Activated naive CD8-positive, alpha-beta T cell treated with anti-CD3 and anti-CD28 coated beads, Interleukin-2, amount 50 U/mL, for 24 hours (primary cell): ENCODE results near the gene DUSP15.
"Not testable (repeated sequence)": the region's sequence is repeated elsewhere in the genome, so short reads cannot be mapped to it uniquely, and the experiment has no call there.

Experiments used
- ATAC-seq: fragments of 150-1000 bp; cut with Tn5 transposase; one replicate; pipeline ENCODE4 v1.10.0; 2021
- DNase-seq: peaks from one replicate; pipeline ENCODE4 v3.0.0; 2021
- H3K27ac Mint-ChIP-seq: one replicate; pipeline ENCODE4 v1.8.0; 2021; ENCODE audit warnings: mild to moderate bottlenecking, mixed read lengths
- H3K27me3 Mint-ChIP-seq: one replicate; pipeline ENCODE4 v1.8.0; 2021; ENCODE audit warnings: mixed read lengths
- H3K36me3 Mint-ChIP-seq: one replicate; pipeline ENCODE4 v1.8.0; 2021; ENCODE audit warnings: low read depth, mixed read lengths
- H3K4me1 Mint-ChIP-seq: one replicate; pipeline ENCODE4 v1.8.0; 2021; ENCODE audit warnings: mixed read lengths
- H3K4me3 Mint-ChIP-seq: one replicate; pipeline ENCODE4 v1.8.0; 2021; ENCODE audit warnings: mild to moderate bottlenecking, moderate library complexity, mixed read lengths
- H3K9me3 Mint-ChIP-seq: one replicate; pipeline ENCODE4 v1.8.0; 2021; ENCODE audit warnings: mixed read lengths

Gene DUSP15

DNA sequence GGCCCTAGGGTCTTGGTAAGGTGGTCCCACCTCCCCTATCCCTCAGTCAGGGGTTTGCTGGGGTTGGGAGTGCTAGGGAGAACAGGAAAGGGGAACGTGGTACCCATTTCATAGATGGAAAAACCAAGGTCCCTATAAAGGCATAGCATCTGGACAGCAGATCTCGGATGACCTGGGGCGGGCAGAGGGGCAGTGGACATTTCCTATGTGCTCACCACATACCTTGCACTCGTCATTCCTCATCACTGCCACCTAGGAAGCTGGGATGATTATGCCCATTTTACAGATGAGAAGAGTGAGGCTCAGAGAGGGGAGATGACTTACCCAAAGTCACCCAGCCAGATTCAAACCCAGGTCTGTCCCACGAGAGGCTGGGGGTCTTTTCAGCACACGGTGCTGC, 39.1 kb downstream of the DUSP15 start:
- Mint-ChIP-seq H3K4me1 (peaks cover 4% of the 10 kb centered on the region), H3K27ac (no peak overlapping the region), H3K4me3 (no peak overlapping the region), H3K27me3 (no peaks in the 10 kb centered on the region), H3K9me3 (no peaks in the 10 kb centered on the region), H3K36me3 (no peaks in the 10 kb centered on the region)
- ATAC-seq (no peak), DNase-seq (no peak)

DNA sequence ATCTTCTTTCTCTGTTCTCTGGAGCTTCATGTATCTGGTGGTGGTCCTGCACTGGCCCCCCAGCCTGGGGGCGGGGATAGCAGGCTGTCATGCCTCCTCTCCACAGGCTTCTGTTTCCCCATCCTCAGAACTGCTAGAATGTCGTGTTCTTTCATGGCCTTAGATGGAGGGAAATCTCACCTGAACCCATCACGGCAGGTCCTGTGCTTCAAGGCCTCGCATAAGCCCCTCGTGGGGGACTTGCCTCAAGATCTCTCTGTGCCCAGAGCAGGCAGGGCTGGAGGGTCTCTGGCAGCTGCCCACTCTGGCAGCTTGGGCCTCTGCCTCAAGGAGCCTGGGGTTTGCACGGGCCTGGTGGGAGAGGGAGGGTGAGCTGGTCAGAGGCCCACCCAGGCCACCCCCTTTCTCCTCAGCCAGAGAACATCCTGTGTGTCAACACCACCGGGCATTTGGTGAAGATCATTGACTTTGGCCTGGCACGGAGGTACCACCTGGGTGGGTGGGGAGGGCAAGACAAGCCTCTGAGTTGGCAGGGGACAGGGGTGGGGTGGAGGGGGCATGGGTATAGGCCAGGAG, 39.8 kb downstream of the DUSP15 start:
- no peak overlapping the region for H3K4me3 Mint-ChIP-seq
- H3K27me3 Mint-ChIP-seq: no peaks in the 10 kb centered on the region
- no peaks in the 10 kb centered on the region for H3K9me3 Mint-ChIP-seq
- no peaks in the 10 kb centered on the region for H3K36me3 Mint-ChIP-seq
- H3K27ac Mint-ChIP-seq: no peak overlapping the region
- ATAC-seq: no peak
- no peak for DNase-seq
- H3K4me1 Mint-ChIP-seq: no peaks in the 10 kb centered on the region

DNA sequence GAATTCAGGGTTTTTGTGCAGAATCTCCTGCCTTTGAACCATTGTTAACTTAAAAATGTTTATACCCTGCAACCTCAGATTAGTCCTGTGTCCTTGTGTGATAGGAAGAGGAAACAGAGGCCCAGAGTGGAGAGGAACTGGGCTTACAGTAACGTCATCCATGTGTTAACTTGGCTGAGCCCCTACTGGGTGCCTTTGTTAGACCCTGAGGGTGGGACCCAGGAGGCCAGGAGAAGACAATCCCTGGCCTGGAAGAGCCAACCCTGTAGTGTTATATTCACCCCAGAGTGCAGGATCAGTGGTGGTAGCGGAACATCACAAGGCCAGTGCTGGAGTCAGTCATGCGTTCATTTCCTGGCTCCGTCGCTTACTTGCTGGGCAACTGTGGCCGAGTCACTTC, 40.6 kb downstream of the DUSP15 start:
- Mint-ChIP-seq H3K27ac (no peak overlapping the region), H3K4me1 (no peaks in the 10 kb centered on the region), H3K4me3 (no peak overlapping the region), H3K36me3 (no peaks in the 10 kb centered on the region), H3K27me3 (no peaks in the 10 kb centered on the region), H3K9me3 (no peaks in the 10 kb centered on the region)
- DNase-seq: no peak
- no peak for ATAC-seq

DNA sequence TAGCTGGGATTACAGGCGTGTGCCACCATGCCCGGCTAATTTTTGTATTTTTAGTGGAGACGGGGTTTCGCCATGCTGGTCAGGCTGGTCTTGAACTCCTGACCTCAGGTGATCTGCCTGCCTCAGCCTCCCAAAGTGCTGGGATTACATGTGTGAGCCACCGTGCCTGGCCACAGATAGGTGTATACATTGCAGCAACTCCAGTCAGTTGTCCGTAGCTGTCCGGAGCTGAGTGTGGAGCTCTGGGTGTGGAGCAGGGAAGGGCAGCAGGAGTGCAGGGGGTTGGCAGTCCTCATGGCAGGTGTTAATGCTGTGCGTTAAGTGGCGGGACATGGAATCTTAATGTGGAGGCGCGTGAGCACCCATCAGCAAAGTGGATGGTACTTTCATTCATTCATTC, 42.3 kb downstream of the DUSP15 start:
- not testable (repeated sequence) for H3K4me1 Mint-ChIP-seq, ATAC-seq, H3K36me3 Mint-ChIP-seq, DNase-seq, H3K9me3 Mint-ChIP-seq, H3K4me3 Mint-ChIP-seq, H3K27me3 Mint-ChIP-seq, H3K27ac Mint-ChIP-seq

DNA sequence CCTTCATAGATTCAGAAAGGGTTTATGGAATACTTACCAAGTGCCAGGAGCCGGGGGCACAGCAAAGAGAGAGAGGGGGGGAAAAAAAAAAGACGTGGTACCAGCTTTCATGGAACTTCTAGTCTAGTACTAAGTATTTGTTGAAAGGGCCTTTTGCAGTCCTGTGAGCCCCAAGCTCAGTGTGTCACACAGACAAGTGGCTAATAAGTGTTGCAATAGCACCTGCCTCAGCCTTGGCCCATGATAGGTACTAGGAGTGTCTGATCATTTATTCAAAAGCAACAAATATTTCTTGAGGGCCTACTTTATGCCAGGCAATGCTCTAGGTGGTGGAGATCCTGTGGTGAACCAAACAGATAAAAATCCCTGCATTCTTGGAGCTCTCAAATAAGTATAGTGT, 43.3 kb downstream of the DUSP15 start:
- no peaks in the 10 kb centered on the region for H3K4me1 Mint-ChIP-seq
- no peak for DNase-seq
- peaks cover 3% of the 10 kb centered on the region for H3K27me3 Mint-ChIP-seq
- no peak overlapping the region for H3K4me3 Mint-ChIP-seq
- H3K27ac Mint-ChIP-seq: no peak overlapping the region
- ATAC-seq: no peak
- no peaks in the 10 kb centered on the region for H3K9me3 Mint-ChIP-seq
- no peaks in the 10 kb centered on the region for H3K36me3 Mint-ChIP-seq

DNA sequence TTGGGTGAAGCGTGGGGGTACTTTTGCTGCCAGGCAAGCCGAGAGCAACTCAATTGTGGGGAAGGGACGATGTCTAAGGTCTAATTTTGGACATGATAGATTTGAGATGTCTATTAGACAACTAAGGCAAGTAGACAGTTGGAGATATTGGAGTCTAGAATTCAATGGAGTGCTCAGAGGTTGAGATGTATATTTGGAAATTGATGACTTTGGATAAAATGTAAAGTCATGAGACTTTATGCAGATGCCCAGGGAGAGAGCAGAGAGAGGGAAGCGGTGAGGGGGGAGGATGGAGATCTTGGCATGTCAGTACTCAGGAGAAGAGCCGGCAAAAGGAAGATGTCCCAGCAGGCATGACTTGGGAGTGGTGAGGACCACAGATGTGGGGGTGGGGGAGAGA, 44.3 kb downstream of the DUSP15 start:
- Mint-ChIP-seq H3K4me3 (no peak overlapping the region), H3K4me1 (no peaks in the 10 kb centered on the region), H3K36me3 (no peaks in the 10 kb centered on the region), H3K27ac (no peak overlapping the region), H3K27me3 (peaks cover 4% of the 10 kb centered on the region), H3K9me3 (no peaks in the 10 kb centered on the region)
- no peak for ATAC-seq
- no peak for DNase-seq

DNA sequence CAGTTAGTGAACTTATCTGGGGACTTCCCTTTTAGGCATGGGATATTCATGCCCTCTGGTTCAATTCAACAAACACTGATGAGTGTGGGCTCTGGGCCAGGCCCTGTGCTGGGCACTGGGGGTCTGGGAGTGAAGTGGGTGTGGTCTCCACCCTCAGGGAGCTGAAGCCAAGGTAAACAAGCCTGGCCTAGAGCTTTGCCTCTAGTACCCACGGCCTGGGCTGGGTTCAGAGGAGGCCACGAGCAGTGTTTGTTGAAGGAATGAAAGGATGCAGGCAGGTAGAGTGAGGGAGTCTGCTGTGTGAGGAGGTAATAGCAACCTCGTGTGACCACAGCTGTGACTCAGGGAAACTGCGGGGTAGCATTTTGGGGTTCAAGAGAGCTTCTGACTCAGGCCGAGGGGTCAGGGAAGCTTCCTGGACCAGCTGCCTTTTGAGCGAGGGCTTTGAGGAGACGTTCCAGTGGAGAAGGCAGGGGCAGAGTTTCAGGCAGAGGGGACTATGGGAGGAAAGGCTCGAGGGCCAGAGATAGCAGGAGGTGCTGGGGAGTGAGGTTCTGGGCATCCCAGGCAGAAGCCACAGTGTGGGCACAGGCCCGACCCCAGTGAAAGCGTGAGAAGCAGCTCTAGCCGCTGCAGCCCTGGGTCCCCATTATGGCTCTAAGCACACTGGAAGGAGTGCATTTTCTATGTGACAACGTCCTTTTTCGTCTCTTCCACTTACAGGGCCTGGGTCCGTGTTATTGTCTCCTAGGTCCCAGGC, 45.6 kb downstream of the DUSP15 start:
- Mint-ChIP-seq H3K27me3 (peaks cover 4% of the 10 kb centered on the region), H3K27ac (no peak overlapping the region)

DNA sequence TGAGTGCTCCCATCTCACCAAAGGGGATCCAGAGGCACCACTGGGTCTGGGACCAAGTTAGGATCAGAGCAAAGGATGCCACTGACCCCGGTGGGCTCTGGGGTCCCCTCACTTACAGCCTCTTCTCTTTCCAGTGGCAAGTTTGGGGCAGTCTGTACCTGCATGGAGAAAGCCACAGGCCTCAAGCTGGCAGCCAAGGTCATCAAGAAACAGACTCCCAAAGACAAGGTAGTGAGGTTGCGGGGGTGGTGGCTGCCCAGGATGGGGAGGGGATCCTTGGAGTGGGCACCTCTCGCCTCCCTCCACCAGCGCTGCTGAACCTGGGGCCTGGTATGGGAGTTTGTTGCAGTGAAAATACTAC, 46.2 kb downstream of the DUSP15 start:
- Mint-ChIP-seq H3K27me3 (peaks cover 4% of the 10 kb centered on the region), H3K36me3 (no peaks in the 10 kb centered on the region), H3K27ac (no peak overlapping the region), H3K9me3 (no peaks in the 10 kb centered on the region), H3K4me3 (no peak overlapping the region), H3K4me1 (no peaks in the 10 kb centered on the region)
- DNase-seq (no peak), ATAC-seq (no peak)

More for the DNA sequence above, 45.6 kb downstream of the DUSP15 start:
- Mint-ChIP-seq H3K4me1 (no peaks in the 10 kb centered on the region), H3K36me3 (no peaks in the 10 kb centered on the region), H3K4me3 (no peak overlapping the region), H3K9me3 (no peaks in the 10 kb centered on the region)
- DNase-seq (no peak), ATAC-seq (no peak)

DNA sequence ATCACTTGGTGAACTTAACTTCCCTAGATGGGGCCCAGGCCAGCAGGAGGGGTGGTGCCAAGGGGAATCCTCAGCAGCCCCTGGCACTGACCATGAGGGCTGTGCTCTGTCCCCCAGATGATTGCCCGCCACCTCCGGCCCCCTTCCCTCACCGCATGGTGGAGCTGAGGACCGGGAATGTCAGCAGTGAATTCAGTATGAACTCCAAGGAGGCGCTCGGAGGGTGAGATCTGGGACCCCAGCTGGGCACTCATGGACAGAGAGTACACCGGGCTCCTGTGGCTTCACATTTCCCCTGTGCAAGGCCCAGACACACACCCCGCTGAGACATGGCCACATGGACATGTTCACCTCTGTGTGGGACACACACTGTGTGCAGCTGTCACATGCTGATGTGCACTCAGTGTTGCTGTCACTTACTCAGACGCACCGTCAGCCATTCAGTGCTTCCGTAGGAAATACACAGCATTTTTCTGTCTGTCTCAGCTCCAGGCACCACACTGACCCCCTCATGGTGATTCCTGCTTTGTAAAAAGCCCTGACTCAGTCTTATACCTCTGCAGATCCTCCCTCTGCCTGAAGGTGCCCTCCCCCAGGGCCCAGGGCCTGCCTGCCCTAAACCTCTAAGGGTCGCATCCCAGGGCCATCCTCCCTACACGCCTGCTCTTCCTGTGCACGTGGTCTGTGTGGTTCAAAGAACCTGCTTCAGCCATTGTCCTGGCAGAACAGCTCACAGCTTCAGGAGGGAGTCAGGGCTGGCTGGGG, 46.8 kb downstream of the DUSP15 start:
- Mint-ChIP-seq H3K36me3 (no peaks in the 10 kb centered on the region), H3K27me3 (peaks cover 4% of the 10 kb centered on the region), H3K4me1 (no peaks in the 10 kb centered on the region), H3K9me3 (no peaks in the 10 kb centered on the region), H3K4me3 (no peak overlapping the region), H3K27ac (no peak overlapping the region)
- DNase-seq (no peak), ATAC-seq (no peak)

DNA sequence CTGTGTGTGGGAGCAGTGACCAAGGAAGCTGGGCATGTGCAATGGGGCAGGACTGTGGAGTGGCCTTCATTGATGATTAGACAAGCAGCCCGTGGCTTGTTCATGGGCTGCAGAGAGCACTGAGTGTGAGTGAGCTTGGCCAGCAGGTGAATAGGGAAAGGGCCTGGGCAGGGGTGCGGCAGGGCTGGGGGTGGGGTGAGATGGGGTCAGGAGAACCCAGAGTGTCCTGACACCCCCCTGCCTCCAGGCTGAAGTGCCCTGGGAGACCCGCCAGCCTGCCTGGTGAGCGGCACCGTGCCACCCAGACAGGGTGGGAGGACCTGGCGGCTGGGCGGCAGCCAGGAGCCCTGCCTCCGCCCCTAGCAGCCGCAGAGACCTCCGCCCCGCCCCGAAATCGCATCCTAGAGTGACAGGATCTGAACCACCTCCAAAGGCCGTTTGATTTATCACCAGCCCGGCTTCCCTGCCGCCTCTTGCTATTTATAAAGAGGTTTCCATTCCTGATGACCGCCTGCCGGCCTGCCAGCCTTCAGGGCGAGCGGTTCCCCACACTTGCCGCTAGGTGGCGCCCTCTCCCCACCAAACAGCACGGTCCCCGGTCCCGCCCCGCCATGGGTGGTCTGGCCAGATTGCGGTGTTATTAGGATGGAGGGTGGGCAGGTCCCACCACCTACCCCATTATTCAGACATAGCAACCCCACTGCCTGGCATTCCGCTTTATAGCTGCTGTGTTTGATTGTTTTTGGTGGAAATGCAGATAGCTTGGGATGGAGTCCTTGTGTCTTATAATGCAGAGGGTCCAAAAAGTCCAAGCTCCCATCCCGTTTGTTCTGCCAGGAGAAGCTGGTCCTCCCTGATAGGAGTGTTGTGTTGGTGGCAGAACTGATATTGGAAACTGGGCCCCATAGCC, 47.7 kb downstream of the DUSP15 start:
- no peak overlapping the region for H3K4me3 Mint-ChIP-seq
- no peaks in the 10 kb centered on the region for H3K9me3 Mint-ChIP-seq
- H3K27ac Mint-ChIP-seq: no peak overlapping the region
- ATAC-seq: peak; percentile 76
- no peaks in the 10 kb centered on the region for H3K4me1 Mint-ChIP-seq
- peak; percentile 83 for DNase-seq
- peaks cover 4% of the 10 kb centered on the region for H3K27me3 Mint-ChIP-seq
- no peaks in the 10 kb centered on the region for H3K36me3 Mint-ChIP-seq

DNA sequence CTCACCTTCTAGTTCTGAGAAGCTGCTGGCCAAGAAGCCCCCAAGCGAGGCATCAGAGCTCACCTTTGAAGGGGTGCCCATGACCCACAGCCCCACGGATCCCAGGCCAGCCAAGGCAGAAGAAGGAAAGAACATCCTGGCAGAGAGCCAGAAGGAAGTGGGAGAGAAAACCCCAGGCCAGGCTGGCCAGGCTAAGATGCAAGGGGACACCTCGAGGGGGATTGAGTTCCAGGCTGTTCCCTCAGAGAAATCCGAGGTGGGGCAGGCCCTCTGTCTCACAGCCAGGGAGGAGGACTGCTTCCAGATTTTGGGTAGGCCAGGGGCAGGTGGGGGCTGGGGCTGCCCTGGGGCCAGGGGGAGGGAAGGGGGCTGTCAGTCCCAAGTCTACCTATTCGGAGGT, 48.9 kb downstream of the DUSP15 start:
- Mint-ChIP-seq H3K27me3 (peaks cover 4% of the 10 kb centered on the region), H3K27ac (no peak overlapping the region), H3K4me3 (no peak overlapping the region), H3K36me3 (no peaks in the 10 kb centered on the region), H3K4me1 (no peaks in the 10 kb centered on the region), H3K9me3 (no peaks in the 10 kb centered on the region)
- DNase-seq (no peak), ATAC-seq (no peak)

DNA sequence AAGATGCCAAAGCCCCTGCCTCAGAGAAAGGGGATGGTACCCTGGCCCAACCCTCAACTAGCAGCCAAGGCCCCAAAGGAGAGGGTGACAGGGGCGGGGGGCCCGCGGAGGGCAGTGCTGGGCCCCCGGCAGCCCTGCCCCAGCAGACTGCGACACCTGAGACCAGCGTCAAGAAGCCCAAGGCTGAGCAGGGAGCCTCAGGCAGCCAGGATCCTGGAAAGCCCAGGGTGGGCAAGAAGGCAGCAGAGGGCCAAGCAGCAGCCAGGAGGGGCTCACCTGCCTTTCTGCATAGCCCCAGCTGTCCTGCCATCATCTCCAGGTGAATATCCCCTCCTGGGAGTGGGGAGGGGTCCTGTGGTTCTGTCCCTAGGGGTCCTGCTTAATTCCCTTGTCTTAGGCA, 50.1 kb downstream of the DUSP15 start:
- DNase-seq (no peak), ATAC-seq (no peak)
- Mint-ChIP-seq H3K27ac (no peak overlapping the region), H3K4me1 (no peaks in the 10 kb centered on the region), H3K4me3 (no peak overlapping the region), H3K27me3 (peaks cover 4% of the 10 kb centered on the region), H3K36me3 (no peaks in the 10 kb centered on the region), H3K9me3 (no peaks in the 10 kb centered on the region)

DNA sequence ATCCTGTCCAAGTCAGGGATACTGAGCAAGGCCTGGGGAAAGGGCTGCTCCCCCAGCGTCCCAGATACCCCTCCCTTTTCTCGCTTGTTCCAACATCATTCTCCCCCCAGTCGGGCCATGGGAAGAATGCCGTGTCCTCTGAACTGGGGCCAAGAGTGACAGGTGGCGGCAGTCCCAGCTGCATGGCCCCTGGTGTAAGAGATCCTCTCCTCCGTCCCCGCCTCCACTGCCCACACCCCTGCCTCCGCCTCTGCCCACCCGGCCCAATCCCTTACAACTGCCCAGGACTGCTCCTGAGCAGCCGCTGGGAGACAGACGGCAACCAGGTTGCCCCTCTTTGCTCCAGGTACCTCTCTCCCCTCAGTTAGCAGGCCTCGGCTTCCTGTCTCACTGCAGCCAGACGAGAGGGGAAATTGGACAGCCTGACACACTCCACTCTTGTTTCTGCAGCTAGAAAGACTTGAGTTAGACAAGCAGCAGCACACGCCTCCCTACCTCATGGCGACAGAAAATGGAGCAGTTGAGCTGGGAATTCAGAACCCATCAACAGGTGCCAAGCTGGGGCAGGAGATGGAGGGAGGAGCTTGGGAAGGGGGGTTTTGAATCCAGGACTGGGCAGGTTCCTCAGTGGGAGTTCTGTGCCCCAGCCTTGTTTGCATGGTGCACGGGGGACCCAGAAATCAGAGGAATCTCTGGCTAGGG, 51.1 kb downstream of the DUSP15 start, which contains the start of gene MYLK2:
MYLK2 (plus strand) TSS at position 274 of the 702 bp plus-strand sequence; CDS start at position 499, 225 bp downstream.
- no peak for ATAC-seq

DNA sequence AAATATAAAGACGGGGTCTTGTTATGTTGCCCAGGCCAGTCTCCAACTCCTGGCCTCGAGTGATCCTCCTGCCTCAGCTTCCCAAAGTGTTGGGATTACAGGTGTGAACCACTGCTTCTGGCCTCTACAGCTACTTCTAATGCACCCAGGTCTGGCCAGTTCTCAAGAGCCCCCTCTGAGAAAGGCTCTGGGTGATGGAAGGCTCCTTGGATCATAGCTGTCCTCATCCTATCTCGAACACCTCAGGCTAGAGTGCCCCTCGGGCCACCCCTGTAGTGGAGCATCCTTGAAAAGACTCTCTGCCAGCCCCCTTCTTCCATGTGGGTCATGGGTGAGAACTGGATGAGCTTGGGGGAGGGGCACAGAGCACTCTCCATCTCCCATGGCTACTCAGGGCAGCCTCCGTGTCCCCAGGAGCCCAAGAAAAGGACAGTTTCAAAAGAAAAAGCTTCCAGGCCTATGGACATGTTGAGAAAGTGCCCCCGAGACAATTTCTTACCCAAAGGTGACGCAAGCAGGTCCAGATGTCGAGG, 51.9 kb downstream of the DUSP15 start:
- H3K9me3 Mint-ChIP-seq: no peaks in the 10 kb centered on the region
- ATAC-seq (no peak), DNase-seq (no peak)
- no peaks in the 10 kb centered on the region for H3K4me1 Mint-ChIP-seq
- H3K36me3 Mint-ChIP-seq: no peaks in the 10 kb centered on the region
- peaks cover 4% of the 10 kb centered on the region for H3K27me3 Mint-ChIP-seq
- H3K27ac Mint-ChIP-seq: no peak overlapping the region
- H3K4me3 Mint-ChIP-seq: no peak overlapping the region

More for the DNA sequence above, 51.1 kb downstream of the DUSP15 start, which contains the start of gene MYLK2:
- H3K4me1 Mint-ChIP-seq: no peaks in the 10 kb centered on the region
- H3K36me3 Mint-ChIP-seq: no peaks in the 10 kb centered on the region
- H3K9me3 Mint-ChIP-seq: no peaks in the 10 kb centered on the region
- DNase-seq: no peak
- H3K27me3 Mint-ChIP-seq: peaks cover 4% of the 10 kb centered on the region
- H3K27ac Mint-ChIP-seq: no peak within 1 kb of the TSS
- H3K4me3 Mint-ChIP-seq: no peak within 1 kb of the TSS
